Stimulated activated naive CD8-positive, alpha-beta T cell treated with anti-CD3 and anti-CD28 coated beads, Interleukin-15, Interleukin-2, amounts not matched to agents 100 U/mL and 50 U/mL, for 24 hours (primary cell): ENCODE data around the gene PANX2.
A peak's percentile ranks its signal among the peaks of the same experiment; 100 is the strongest.

Source experiments
- ATAC-seq: fragments of 150-1000 bp; cut with Tn5 transposase; one replicate; pipeline ENCODE4 v1.10.0; 2021
- DNase-seq: peaks from one replicate; pipeline ENCODE4 v3.0.0; 2021

PANX2 gene

GRCh38 chr22:50171965-50172421, 1.5 kb downstream of the PANX2 start:
- DNase-seq (no peak), ATAC-seq (no peak)

- ATAC-seq (no peak), DNase-seq (peak; percentile 10)
Measured at GRCh38 chr22:50173311-50173982, 2.9 kb downstream of the PANX2 start.

GRCh38 chr22:50173983-50174355, 3.4 kb downstream of the PANX2 start:
- ATAC-seq = no peak
- no peak for DNase-seq

- no peak for ATAC-seq
- DNase-seq = peak; percentile 7
Measured at GRCh38 chr22:50174382-50175190, 4.1 kb downstream of the PANX2 start.

- DNase-seq (no peak), ATAC-seq (no peak)
Measured at GRCh38 chr22:50175191-50175461, 4.6 kb downstream of the PANX2 start.

- ATAC-seq (no peak), DNase-seq (no peak)
Measured at GRCh38 chr22:50175921-50176849, 5.7 kb downstream of the PANX2 start.

GRCh38 chr22:50176850-50177536, 6.5 kb downstream of the PANX2 start:
- no peak for ATAC-seq
- DNase-seq = no peak

GRCh38 chr22:50177537-50178470, 7.3 kb downstream of the PANX2 start:
- ATAC-seq (no peak), DNase-seq (no peak)

- no peak for DNase-seq
- no peak for ATAC-seq
Measured at GRCh38 chr22:50178471-50178864, 7.9 kb downstream of the PANX2 start.

- no peak for ATAC-seq
- no peak for DNase-seq
Measured at GRCh38 chr22:50178871-50179869, 8.6 kb downstream of the PANX2 start.

GRCh38 chr22:50179937-50180726, 9.6 kb downstream of the PANX2 start:
- DNase-seq (no peak), ATAC-seq (no peak)

GRCh38 chr22:50180727-50181521, 10.4 kb downstream of the PANX2 start:
- DNase-seq (no peak), ATAC-seq (no peak)

GRCh38 chr22:50182176-50183081, 11.9 kb downstream of the PANX2 start:
- no peak for ATAC-seq
- no peak for DNase-seq

- ATAC-seq (no peak), DNase-seq (no peak)
Measured at GRCh38 chr22:50183141-50183971, 12.8 kb downstream of the PANX2 start.

- peak; percentile 14 for DNase-seq
- ATAC-seq = no peak
Measured at GRCh38 chr22:50184004-50184901, 13.7 kb downstream of the PANX2 start.
